Gastroesophageal sphincter (tissue), 4 donors: ENCODE results near the gene RTF1. TPM values are rescaled to one million over a fixed set of nuclear protein-coding genes. Genes with fewer than 3 reads are reported as not detected.

Experiments
- ATAC-seq: fragments of 150-250 bp; one replicate; pipeline ENCODE4 v1.9.1; 2016; ENCODE audit warnings: mild to moderate bottlenecking, moderate library complexity
- H3K27ac ChIP-seq, 4 donors: fragments of 200-600 bp; sonication (generic) in 3 of 4; 1 replicate in 3 of 4; 2 replicates in 1 of 4; pipeline ENCODE4 v1.5.1; 2016 to 2019
- H3K27me3 ChIP-seq: fragments of 200-600 bp; sonication (generic); one replicate; pipeline ENCODE4 v1.5.1; 2019
- H3K36me3 ChIP-seq, 2 donors: fragments of 200-600 bp; sonication (generic); one replicate each; pipeline ENCODE4 v1.5.1; 2019; ENCODE audit warnings: control low read depth in 1 of 2
- H3K4me1 ChIP-seq, 3 donors: fragments of 200-600 bp; sonication (generic); 1 replicate in 2 of 3; 2 replicates in 1 of 3; pipeline ENCODE4 v1.5.1; 2016 to 2019; ENCODE audit warnings: control low read depth in 2 of 3
- H3K4me3 ChIP-seq, 2 donors: fragments of 200-600 bp; sonication (generic); one replicate each; pipeline ENCODE4 v1.5.1; 2019; ENCODE audit warnings: mild to moderate bottlenecking in 1 of 2, moderate library complexity in 1 of 2
- H3K9me3 ChIP-seq, 3 donors: fragments of 200-600 bp; sonication (generic); one replicate each; pipeline ENCODE4 v1.5.1; 2017 to 2019; ENCODE audit warnings: control low read depth in 2 of 3
- EP300 ChIP-seq: sonication (generic); formaldehyde crosslinking; IDR thresholded peaks from one replicate; pipeline ENCODE4 v1.6.1; 2017; ENCODE audit warnings: antibody characterized with exemption, mild to moderate bottlenecking
- POLR2A ChIP-seq, 2 donors: fragments of 450-650 bp; IDR thresholded peaks; one replicate each; pipeline ENCODE4 v1.6.1; 2017; ENCODE audit warnings: antibody characterized with exemption in 2 of 2, mild to moderate bottlenecking in 2 of 2, moderate library complexity in 1 of 2
- POLR2AphosphoS5 ChIP-seq: sonication (generic); formaldehyde crosslinking; IDR thresholded peaks from one replicate; pipeline ENCODE4 v1.6.1; 2017; ENCODE audit warnings: antibody characterized with exemption
- WGBS, 2 donors: methylation state at CpG; one replicate each; pipeline ENCODE4 v1.1.5; 2018; ENCODE audit warnings: low coverage in 1 of 2; 5-methylcytosine and 5-hydroxymethylcytosine counted together
- total RNA-seq, 4 donors: library from RNA; depleted of rRNA; stranded (reverse); fragments of >200 nt; gene quantifications; one replicate each; pipeline ENCODE4 v1.1.0, GENCODE V29; 2016
- TF ChIP-seq, protein P1 (sequence below), 4 experiments: fragments of 200-600 bp in 2 of 4; fragments of 450-650 bp in 2 of 4; sonication (generic) in 1 of 4; IDR thresholded peaks; one replicate each; pipeline ENCODE4 v1.5.1; 2017 to 2019; ENCODE audit warnings: antibody characterized with exemption in 4 of 4, mild to moderate bottlenecking in 2 of 4, moderate library complexity in 2 of 4

Gene RTF1
- total RNA-seq, 4 donors from 2014 or later, result 31.9 to 53.2 (median 34.8) TPM

DNA sequence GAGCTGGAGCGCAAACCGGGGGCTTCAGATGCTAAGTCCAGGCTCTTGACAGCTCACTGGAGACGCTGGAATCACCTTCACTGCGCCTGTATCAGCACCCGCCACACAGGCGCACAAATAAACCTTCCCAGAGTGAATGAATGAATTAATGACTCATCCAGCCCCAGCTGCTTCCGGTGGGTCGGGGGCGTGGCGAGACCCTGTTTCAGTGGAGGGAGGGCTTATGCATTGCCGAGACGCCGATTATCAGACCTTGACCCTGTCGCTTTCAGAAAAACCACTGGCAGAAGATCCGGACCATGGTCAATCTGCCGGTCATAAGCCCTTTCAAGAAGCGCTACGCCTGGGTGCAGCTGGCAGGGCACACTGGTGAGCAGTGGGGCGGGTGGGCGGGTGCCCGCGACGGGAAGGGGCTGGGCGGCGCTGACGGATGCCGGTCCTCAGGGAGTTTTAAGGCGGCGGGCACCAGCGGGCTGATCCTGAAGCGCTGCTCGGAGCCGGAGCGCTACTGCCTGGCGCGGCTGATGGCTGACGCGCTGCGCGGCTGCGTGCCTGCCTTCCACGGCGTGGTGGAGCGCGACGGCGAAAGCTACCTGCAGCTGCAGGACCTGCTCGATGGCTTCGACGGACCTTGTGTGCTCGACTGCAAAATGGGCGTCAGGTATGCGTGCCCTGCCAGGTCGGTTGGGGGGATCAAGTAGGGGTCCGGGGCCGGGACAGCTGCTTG, 84.5 kb downstream of the RTF1 start:
- ATAC-seq, result no peak
- H3K27me3 ChIP-seq, result peaks cover 77% of the 10 kb centered on the region
- 40 to 43% methylated on average over 4 to 6 of the region's 56 CpGs for WGBS, 2 donors
- no peaks in the 10 kb centered on the region for H3K36me3 ChIP-seq
- H3K4me3 ChIP-seq, result peak overlapping the region in 1 of 2 donors; percentile 35
- no peak for TF ChIP-seq POLR2A (IDR thresholded peaks at IDR 0.05)
- no peak for TF ChIP-seq EP300
- TF ChIP-seq, protein P1, sequence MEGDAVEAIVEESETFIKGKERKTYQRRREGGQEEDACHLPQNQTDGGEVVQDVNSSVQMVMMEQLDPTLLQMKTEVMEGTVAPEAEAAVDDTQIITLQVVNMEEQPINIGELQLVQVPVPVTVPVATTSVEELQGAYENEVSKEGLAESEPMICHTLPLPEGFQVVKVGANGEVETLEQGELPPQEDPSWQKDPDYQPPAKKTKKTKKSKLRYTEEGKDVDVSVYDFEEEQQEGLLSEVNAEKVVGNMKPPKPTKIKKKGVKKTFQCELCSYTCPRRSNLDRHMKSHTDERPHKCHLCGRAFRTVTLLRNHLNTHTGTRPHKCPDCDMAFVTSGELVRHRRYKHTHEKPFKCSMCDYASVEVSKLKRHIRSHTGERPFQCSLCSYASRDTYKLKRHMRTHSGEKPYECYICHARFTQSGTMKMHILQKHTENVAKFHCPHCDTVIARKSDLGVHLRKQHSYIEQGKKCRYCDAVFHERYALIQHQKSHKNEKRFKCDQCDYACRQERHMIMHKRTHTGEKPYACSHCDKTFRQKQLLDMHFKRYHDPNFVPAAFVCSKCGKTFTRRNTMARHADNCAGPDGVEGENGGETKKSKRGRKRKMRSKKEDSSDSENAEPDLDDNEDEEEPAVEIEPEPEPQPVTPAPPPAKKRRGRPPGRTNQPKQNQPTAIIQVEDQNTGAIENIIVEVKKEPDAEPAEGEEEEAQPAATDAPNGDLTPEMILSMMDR (IDR thresholded peaks at IDR 0.05), result no peak
- TF ChIP-seq POLR2AphosphoS5, result no peak
- H3K4me1 ChIP-seq, result peaks cover 0 to 21% (median 19%) of the 10 kb centered on the region in 3 donors
- no peak overlapping the region for H3K27ac ChIP-seq
- H3K9me3 ChIP-seq, result no peaks in the 10 kb centered on the region

DNA sequence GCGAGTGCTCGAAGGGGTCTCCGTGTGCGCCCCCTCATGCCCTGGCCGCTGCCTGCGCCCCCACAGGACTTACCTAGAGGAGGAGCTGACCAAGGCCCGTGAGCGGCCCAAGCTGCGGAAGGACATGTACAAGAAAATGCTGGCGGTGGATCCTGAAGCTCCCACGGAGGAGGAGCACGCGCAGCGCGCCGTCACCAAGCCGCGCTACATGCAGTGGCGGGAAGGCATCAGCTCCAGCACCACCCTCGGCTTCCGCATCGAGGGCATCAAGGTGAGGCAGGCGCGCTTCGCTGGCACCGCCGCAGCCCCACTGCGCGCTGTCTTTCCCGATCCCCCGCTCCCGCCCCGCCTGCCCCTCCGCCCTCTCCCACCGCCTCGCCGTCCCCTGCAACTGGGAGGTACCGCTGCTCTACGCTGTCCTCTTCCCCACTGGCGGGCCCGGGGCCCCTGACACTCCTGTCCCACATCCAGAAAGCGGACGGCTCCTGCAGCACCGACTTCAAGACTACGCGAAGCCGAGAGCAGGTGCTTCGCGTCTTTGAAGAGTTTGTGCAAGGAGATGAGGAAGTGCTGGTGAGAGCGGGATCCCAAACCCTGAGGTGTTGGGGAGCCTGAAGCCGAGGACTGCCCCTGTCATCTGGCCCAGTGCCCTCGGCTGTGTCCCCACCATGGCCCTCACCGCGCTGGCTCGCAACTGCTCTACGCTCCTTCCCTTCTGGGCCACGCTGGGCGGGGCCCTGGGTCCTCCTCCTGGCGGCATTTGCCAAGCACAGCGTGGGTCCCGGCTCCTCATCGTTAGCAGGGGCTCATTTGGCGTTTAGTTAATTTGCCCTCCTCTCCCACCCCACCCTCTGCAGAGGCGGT, 85.3 kb downstream of the RTF1 start:
- Histone ChIP-seq H3K4me1 (peaks cover 0 to 21% (median 19%) of the 10 kb centered on the region in 3 donors), H3K27me3 (peaks cover 77% of the 10 kb centered on the region), H3K36me3 (no peaks in the 10 kb centered on the region), H3K4me3 (peak overlapping the region in 1 of 2 donors; percentile 35), H3K9me3 (no peaks in the 10 kb centered on the region), H3K27ac (no peak overlapping the region)
- peak; percentile 17 for ATAC-seq
- TF ChIP-seq POLR2A (IDR thresholded peaks at IDR 0.05) (no peak), EP300 (no peak), POLR2AphosphoS5 (no peak)
- TF ChIP-seq, protein P1 (IDR thresholded peaks at IDR 0.05), result no peak
- no CpG with 5 or more reads among the region's 64 CpGs for WGBS, 2 donors

DNA sequence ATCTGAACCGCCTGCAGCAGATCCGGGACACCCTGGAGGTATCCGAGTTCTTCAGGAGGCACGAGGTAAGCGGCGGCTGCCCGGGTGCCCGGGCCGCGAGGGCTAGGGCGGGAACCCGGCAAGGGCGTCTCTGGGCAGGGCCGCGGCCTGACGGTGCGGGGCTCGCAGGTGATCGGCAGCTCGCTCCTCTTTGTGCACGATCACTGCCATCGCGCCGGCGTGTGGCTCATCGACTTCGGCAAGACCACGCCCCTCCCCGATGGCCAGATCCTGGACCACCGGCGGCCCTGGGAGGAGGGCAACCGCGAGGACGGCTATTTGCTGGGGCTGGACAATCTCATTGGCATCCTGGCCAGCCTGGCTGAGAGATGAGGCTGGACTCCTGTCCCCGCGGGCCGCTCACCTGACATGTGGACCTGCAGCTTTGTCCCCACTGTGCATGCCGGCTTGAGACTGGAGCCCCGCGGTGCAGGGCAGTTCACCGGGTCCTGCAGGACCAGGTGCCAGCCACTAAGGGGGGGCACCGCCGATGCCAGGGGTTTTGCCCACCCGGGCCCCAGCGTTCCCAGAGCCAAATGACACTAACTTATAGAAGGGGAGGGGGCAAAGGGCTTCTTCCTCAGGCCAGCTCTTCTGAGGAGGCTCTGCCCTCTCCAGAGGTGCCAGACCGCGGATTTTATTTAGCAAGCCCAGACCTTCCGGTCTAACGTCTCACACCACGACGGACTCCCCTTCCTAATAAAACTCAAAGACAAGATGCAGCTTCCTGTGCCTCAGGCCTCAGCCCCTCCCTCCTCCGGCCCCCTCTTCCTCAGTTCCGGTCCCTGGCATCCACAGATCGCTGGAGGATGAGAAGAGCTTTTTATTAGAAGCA, 86.1 kb downstream of the RTF1 start:
- WGBS, 2 donors, result no CpG with 5 or more reads among the region's 54 CpGs
- no peaks in the 10 kb centered on the region for H3K36me3 ChIP-seq
- H3K27ac ChIP-seq, result no peak overlapping the region
- peaks cover 0 to 21% (median 19%) of the 10 kb centered on the region in 3 donors for H3K4me1 ChIP-seq
- TF ChIP-seq, protein P1 (IDR thresholded peaks at IDR 0.05), result no peak
- TF ChIP-seq POLR2AphosphoS5, result no peak
- no peak for TF ChIP-seq EP300
- TF ChIP-seq POLR2A (IDR thresholded peaks at IDR 0.05), result no peak
- no peak for ATAC-seq
- peaks cover 76% of the 10 kb centered on the region for H3K27me3 ChIP-seq
- peak overlapping the region in 1 of 2 donors; percentile 35 for H3K4me3 ChIP-seq
- H3K9me3 ChIP-seq, result no peaks in the 10 kb centered on the region

DNA sequence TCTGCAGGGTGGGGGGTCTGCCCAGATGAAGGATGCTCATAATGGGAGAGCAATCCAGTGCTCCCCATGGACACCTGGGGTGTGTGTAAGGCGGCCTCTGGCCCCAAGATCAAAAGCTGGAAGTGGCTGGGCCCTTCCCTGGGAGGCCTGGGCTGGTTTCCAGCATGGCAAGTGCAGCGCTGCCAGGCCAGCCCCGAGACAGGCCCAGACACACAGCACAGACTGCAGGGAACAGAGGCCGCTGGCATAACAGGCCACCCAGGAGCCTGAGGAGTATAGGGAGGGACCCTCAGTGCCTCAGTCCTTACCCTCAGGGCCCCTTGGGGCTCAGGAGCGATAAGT, 86.7 kb downstream of the RTF1 start:
- H3K36me3 ChIP-seq, result no peaks in the 10 kb centered on the region
- no peak overlapping the region for H3K4me3 ChIP-seq
- ATAC-seq, result no peak
- H3K4me1 ChIP-seq, result peaks cover 0 to 21% (median 19%) of the 10 kb centered on the region in 3 donors
- TF ChIP-seq, protein P1 (IDR thresholded peaks at IDR 0.05), result no peak
- TF ChIP-seq POLR2AphosphoS5 (no peak), EP300 (no peak), POLR2A (IDR thresholded peaks at IDR 0.05) (no peak)
- no CpG with 5 or more reads among the region's 5 CpGs for WGBS, 2 donors
- H3K27ac ChIP-seq, result no peak overlapping the region
- peaks cover 70% of the 10 kb centered on the region for H3K27me3 ChIP-seq
- H3K9me3 ChIP-seq, result no peaks in the 10 kb centered on the region
